Measurements from ENCODE around the gene UCHL3.
"Not testable (repeated sequence)": the region's sequence is repeated elsewhere in the genome, so short reads cannot be mapped to it uniquely, and the experiment has no call there.

- TF ChIP-seq CTCF (conservative IDR thresholded peaks at IDR 0.05; ENCODE audit: low read length); EZH2phosphoT487 (IDR thresholded peaks at IDR 0.05; ENCODE audit: borderline replicate concordance): not testable (repeated sequence)
Measured at GRCh38 chr13:75545386-75545785, 4.2 kb upstream of the UCHL3 start.

Data from Loucy (cell line).